Measurements from ENCODE around the gene SEMG1.

SEMG1 gene

DNA sequence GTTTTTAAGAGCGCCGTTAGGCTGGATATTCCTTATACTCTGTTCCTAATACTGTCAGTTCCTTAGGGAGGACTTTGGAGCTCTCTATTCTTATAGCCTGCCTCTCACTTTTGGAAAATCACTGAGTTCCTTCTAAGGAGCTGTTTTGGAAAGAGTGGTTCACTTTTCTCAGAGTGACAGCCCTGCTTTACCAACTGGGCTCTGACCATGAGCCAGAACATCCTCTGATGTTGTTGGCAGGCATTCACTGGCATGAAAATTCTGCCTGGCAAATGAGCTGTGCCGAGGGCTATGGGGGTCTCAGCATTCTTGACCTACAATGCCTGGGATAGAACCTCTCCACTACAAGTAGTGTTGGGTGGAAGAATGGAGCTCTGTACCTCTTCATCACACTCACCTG, 14.9 kb upstream of the SEMG1 start:
- FAIRE-seq (no peak), DNase-seq (ENCODE audit: insufficient read length, low spot score) (no peak)
- TF ChIP-seq, protein P1, sequence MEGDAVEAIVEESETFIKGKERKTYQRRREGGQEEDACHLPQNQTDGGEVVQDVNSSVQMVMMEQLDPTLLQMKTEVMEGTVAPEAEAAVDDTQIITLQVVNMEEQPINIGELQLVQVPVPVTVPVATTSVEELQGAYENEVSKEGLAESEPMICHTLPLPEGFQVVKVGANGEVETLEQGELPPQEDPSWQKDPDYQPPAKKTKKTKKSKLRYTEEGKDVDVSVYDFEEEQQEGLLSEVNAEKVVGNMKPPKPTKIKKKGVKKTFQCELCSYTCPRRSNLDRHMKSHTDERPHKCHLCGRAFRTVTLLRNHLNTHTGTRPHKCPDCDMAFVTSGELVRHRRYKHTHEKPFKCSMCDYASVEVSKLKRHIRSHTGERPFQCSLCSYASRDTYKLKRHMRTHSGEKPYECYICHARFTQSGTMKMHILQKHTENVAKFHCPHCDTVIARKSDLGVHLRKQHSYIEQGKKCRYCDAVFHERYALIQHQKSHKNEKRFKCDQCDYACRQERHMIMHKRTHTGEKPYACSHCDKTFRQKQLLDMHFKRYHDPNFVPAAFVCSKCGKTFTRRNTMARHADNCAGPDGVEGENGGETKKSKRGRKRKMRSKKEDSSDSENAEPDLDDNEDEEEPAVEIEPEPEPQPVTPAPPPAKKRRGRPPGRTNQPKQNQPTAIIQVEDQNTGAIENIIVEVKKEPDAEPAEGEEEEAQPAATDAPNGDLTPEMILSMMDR (IDR thresholded peaks at IDR 0.05; ENCODE audit: insufficient read depth, missing control alignments) = no peak

DNA sequence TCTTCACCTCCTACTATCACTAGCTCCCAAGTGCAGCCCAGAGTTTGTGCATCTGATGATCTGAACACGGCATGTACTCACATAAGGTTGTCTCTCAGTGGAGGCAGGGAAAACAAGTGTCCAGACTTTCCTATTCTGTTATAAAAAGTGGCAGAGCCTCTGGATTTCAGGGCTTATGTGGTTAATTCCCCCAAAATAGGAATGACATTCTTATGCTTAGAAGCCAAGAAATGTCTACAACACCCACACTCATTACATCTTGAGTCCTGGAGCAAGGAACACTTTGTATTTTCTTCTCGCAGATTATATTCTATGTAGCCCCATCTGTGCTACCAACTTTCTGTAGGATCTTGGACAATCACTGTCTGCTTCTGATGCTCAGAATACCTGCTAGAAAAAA, 13.5 kb upstream of the SEMG1 start:
- DNase-seq (ENCODE audit: insufficient read length, low spot score) = no peak
- TF ChIP-seq, protein P1 (IDR thresholded peaks at IDR 0.05; ENCODE audit: insufficient read depth, missing control alignments) = no peak
- no peak for FAIRE-seq

DNA sequence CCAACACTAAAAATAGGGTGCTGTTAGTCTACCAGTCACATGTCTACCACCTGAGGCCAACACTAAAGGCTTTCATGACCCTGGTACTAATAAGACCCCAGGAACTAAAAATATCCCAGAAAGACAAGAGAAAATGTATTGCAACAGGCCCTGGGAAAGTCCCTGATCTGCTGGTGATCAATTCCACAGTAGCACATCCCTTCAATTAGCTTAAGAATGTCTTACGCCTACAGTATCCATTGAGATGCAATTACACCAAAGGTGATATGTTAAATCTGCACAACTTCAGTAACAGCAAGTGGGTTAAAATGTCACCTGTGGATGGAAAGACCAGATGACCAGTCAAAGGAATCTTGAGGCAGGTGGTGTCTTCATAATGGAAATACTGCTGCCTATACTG, 3.1 kb downstream of the SEMG1 start:
- FAIRE-seq (no peak), DNase-seq (ENCODE audit: insufficient read length, low spot score) (no peak)
- TF ChIP-seq, protein P1 (IDR thresholded peaks at IDR 0.05; ENCODE audit: insufficient read depth, missing control alignments) = no peak

DNA sequence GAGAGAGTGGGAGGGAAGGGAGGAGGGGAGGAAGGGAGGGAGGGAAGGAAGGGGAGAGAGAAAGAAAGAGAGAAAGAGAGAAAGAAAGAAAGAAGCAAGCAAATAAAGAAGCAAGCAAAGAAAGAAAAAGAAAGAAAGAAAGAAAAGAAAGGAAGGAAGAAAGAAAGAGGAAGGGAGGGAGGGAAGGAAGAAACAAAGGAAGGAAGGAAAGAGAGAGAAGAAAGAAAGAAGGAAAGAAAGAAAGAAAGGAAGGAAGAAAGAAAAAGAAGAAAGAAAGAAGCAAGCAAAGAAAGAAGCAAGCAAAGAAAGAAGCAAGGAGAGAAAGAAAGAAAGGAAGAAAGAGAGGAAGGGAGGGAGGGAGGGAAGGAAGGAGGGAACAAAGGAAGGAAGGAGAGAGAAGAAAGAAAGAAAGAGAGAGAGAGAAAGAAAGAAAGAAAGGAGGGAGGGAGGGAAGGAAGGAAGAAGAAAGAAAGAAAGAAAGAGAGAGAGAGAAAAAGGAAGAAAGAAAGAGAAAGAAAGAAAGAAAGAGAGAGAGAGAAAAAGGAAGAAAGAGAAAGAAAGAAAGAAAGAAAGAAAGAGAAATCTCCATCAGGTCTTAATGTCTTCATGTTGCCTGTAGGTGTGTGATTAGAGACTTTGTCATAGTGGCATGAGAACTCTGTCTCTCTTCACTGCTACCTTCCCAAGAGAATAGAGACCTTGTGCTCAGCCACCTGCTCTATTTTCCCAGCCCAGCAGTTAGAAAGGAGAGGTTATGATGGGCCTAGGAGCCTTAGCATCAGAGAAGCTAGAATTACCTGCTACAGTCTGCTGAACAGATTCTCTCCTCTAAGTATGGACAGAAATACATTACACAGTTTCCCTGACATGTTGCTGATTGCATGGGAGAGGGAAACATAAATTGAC, 5.0 kb downstream of the SEMG1 start:
- FAIRE-seq = no peak
- DNase-seq (ENCODE audit: insufficient read length, low spot score) = no peak
- TF ChIP-seq, protein P1 (IDR thresholded peaks at IDR 0.05; ENCODE audit: insufficient read depth, missing control alignments) = no peak

DNA sequence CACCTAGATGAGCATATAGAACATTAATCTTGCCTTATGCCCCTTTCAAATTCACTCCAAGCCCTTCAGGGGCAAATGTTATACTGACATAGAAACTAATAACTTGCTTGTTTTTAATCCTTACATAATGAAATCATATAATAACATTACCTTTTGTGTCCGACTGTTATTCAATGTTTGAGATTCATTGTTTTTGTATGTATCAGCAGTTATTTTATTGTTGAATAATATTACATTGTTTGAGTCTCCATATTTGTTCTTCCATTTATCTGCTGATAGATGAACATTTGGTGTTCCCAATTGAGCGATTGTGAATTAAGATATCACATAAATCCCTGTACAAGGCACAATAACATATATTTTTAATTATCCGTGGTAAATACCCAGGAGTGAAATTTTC, 6.0 kb downstream of the SEMG1 start:
- TF ChIP-seq, protein P1 (IDR thresholded peaks at IDR 0.05; ENCODE audit: insufficient read depth, missing control alignments) = no peak
- no peak for FAIRE-seq
- DNase-seq (ENCODE audit: insufficient read length, low spot score) = no peak

DNA sequence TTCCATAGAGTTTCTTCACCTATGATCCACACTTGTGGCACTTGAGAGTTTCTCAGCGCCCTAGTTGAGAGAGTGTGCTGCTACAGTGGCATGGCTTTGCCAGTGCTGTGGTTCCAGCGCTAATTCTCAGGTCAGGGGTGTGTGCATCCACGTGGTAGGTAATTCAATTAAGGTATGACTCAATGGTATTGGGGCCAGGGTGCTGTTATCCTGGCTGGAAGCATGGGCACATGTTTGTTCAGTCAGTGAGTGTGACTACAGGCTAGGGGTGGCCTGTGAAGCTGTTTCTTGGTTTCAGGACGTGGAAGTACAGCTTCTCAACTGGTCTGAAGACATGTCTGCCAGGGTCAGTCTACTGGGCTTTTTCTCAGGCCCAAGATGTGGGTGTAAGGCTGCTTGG, 11.3 kb downstream of the SEMG1 start:
- TF ChIP-seq, protein P1 (IDR thresholded peaks at IDR 0.05; ENCODE audit: insufficient read depth, missing control alignments) = no peak
- no peak for FAIRE-seq
- DNase-seq (ENCODE audit: insufficient read length, low spot score) = no peak

DNA sequence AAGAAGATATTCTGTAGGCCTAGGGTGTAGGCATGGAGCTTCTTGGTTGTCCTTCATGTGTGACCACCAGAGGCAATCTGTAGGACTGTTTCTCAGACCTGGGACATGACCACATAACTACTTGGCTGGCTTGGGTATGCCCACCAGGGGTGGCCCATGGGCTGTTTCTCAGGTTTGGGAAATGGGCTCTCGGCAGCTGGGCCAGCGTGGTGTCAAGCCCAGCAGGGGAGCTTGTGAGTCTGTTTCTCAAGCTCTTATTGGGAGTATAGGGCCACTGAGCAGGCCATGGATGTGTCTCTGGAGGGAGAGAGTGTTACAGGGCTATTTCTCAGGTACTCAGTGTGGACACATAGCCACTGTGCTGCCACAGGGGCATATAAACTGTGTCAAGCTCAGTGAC, 11.8 kb downstream of the SEMG1 start:
- TF ChIP-seq, protein P1 (IDR thresholded peaks at IDR 0.05; ENCODE audit: insufficient read depth, missing control alignments) = no peak
- FAIRE-seq (no peak), DNase-seq (ENCODE audit: insufficient read length, low spot score) (no peak)

Measured in D721Med (cell line).